HEK293 (cell line): ENCODE data around the gene ZNF646.

Experiments
- CTCF ChIA-PET: fragments of 350-600 bp; formaldehyde crosslinking; extraction: SDS; loops from one replicate; lab custom pipeline; 2021; ENCODE audit warnings: antibody characterized with exemption; lab: Yijun Ruan, JAX
- POLR2A ChIA-PET: fragments of 300-600 bp; formaldehyde crosslinking; extraction: SDS; loops from one replicate; lab custom pipeline; 2020; ENCODE audit warnings: antibody characterized with exemption, inconsistent platforms; lab: Yijun Ruan, JAX
- H3K27ac ChIP-seq: fragments of 200-500 bp; sonication (Bioruptor generic); 2 replicates; pipeline ENCODE4 v1.5.1; 2014; ENCODE audit warnings: low read depth, low read length, control low read depth, inconsistent platforms; ENCODE audit errors: extremely low read depth
- H3K36me3 ChIP-seq, 2 experiments: fragments of 200-500 bp in 1 of 2; sonication (Bioruptor generic) in 1 of 2; 1 replicate in 1 of 2; 2 replicates in 1 of 2; pipeline ENCODE4 v1.5.1; 2014 to 2017; ENCODE audit warnings: inconsistent platforms in 2 of 2, low read length in 2 of 2; ENCODE audit not compliant: control insufficient read depth in 2 of 2, insufficient read depth in 1 of 2
- H3K4me1 ChIP-seq: fragments of 200-500 bp; sonication (Bioruptor generic); 2 replicates; pipeline ENCODE4 v1.5.1; 2014; ENCODE audit warnings: mild to moderate bottlenecking, low read length, inconsistent platforms; ENCODE audit not compliant: control insufficient read depth, insufficient read depth
- H3K4me3 ChIP-seq: 2 replicates; pipeline ENCODE4 v1.5.1; 2011; ENCODE audit warnings: low read depth, mild to moderate bottlenecking, control low read depth, low read length, moderate library complexity
- H3K9me3 ChIP-seq: fragments of 200-500 bp; sonication (Bioruptor generic); 2 replicates; pipeline ENCODE4 v1.5.1; 2014; ENCODE audit warnings: low read depth, low read length, inconsistent platforms; ENCODE audit not compliant: control insufficient read depth, insufficient read depth
- EGR2 ChIP-seq: fragments of 450-650 bp; formaldehyde crosslinking; IDR thresholded peaks from 2 replicates; pipeline ENCODE4 v1.5.1; 2016; ENCODE audit warnings: low read depth, missing biosample characterization, missing genetic modification characterization
- HOXC10 ChIP-seq: sonication (generic); formaldehyde crosslinking; IDR thresholded peaks from 2 replicates; pipeline ENCODE4 v1.8.1; 2023; ENCODE audit warnings: mild to moderate bottlenecking, missing genetic modification reagents
- HOXD13 ChIP-seq: sonication (generic); formaldehyde crosslinking; IDR thresholded peaks from 2 replicates; pipeline ENCODE4 v1.8.0; 2022; ENCODE audit warnings: missing genetic modification reagents, borderline replicate concordance
- MYNN ChIP-seq: fragments of 450-650 bp; formaldehyde crosslinking; IDR thresholded peaks from 2 replicates; pipeline ENCODE4 v1.5.1; 2016; ENCODE audit warnings: missing biosample characterization, missing genetic modification characterization, borderline replicate concordance
- ZBTB21 ChIP-seq: fragments of 450-650 bp; formaldehyde crosslinking; IDR thresholded peaks from 2 replicates; pipeline ENCODE4 v1.5.1; 2017; ENCODE audit warnings: missing biosample characterization, missing genetic modification characterization
- ZFP41 ChIP-seq: fragments of 450-650 bp; formaldehyde crosslinking; IDR thresholded peaks from 2 replicates; pipeline ENCODE4 v1.5.1; 2016; ENCODE audit warnings: missing biosample characterization, missing genetic modification characterization, borderline replicate concordance
- ZNF140 ChIP-seq: fragments of 450-650 bp; formaldehyde crosslinking; IDR thresholded peaks from 2 replicates; pipeline ENCODE4 v1.5.1; 2016; ENCODE audit warnings: missing biosample characterization, missing genetic modification characterization
- ZNF211 ChIP-seq: fragments of 450-650 bp; formaldehyde crosslinking; IDR thresholded peaks from 2 replicates; pipeline ENCODE4 v1.5.1; 2016; ENCODE audit warnings: low read depth, missing biosample characterization, missing genetic modification characterization
- ZNF266 ChIP-seq: fragments of 450-650 bp; formaldehyde crosslinking; IDR thresholded peaks from 2 replicates; pipeline ENCODE4 v1.5.1; 2016; ENCODE audit warnings: missing biosample characterization, missing genetic modification characterization, low read depth
- ZNF324 ChIP-seq: fragments of 450-650 bp; formaldehyde crosslinking; IDR thresholded peaks from 2 replicates; pipeline ENCODE4 v1.5.1; 2016; ENCODE audit warnings: missing biosample characterization, missing genetic modification characterization
- ZNF404 ChIP-seq: fragments of 450-650 bp; formaldehyde crosslinking; IDR thresholded peaks from 2 replicates; pipeline ENCODE4 v1.5.1; 2017; ENCODE audit warnings: missing biosample characterization, missing genetic modification characterization
- ZNF423 ChIP-seq: fragments of 450-650 bp; formaldehyde crosslinking; IDR thresholded peaks from 2 replicates; pipeline ENCODE4 v1.5.1; 2016; ENCODE audit warnings: missing biosample characterization, missing genetic modification characterization
- ZNF426 ChIP-seq: fragments of 450-650 bp; formaldehyde crosslinking; IDR thresholded peaks from 2 replicates; pipeline ENCODE4 v1.5.1; 2017; ENCODE audit warnings: missing biosample characterization, missing genetic modification characterization, mild to moderate bottlenecking, inconsistent platforms, moderate library complexity
- ZNF561 ChIP-seq: fragments of 450-650 bp; IDR thresholded peaks from 2 replicates; pipeline ENCODE4 v1.5.1; 2018; ENCODE audit warnings: missing biosample characterization, missing genetic modification characterization, borderline replicate concordance
- ZNF701 ChIP-seq: fragments of 450-650 bp; formaldehyde crosslinking; IDR thresholded peaks from 2 replicates; pipeline ENCODE4 v1.5.1; 2016; ENCODE audit warnings: missing biosample characterization, missing genetic modification characterization
- ZNF791 ChIP-seq: fragments of 450-650 bp; formaldehyde crosslinking; IDR thresholded peaks from 2 replicates; pipeline ENCODE4 v1.5.1; 2016; ENCODE audit warnings: missing biosample characterization, missing genetic modification characterization
- TF ChIP-seq, protein P1 (sequence below): fragments of 450-650 bp; formaldehyde crosslinking; IDR thresholded peaks from 2 replicates; pipeline ENCODE4 v1.5.1; 2017; ENCODE audit warnings: missing biosample characterization, mild to moderate bottlenecking, missing genetic modification characterization, moderate library complexity
- TF ChIP-seq, protein P2 (sequence below): fragments of 450-650 bp; formaldehyde crosslinking; conservative IDR thresholded peaks from 2 replicates; pipeline ENCODE4 v1.5.1; 2016; ENCODE audit warnings: low read depth, missing biosample characterization, missing genetic modification characterization
- TF ChIP-seq, protein P3 (sequence below): IDR thresholded peaks from 2 replicates; pipeline ENCODE4 v1.6.1; 2011; ENCODE audit warnings: mild to moderate bottlenecking, low read depth, low read length, borderline replicate concordance
- TF ChIP-seq, protein P4 (sequence below): fragments of 450-650 bp; formaldehyde crosslinking; IDR thresholded peaks from 2 replicates; pipeline ENCODE4 v1.5.1; 2016; ENCODE audit warnings: missing biosample characterization, missing genetic modification characterization
- TF ChIP-seq, protein P5 (sequence below): fragments of 450-650 bp; formaldehyde crosslinking; IDR thresholded peaks from 2 replicates; pipeline ENCODE4 v1.5.1; 2016; ENCODE audit warnings: missing biosample characterization, missing genetic modification characterization, borderline replicate concordance
- TF ChIP-seq, protein P6 (sequence below): fragments of 450-650 bp; formaldehyde crosslinking; IDR thresholded peaks from 2 replicates; pipeline ENCODE4 v1.5.1; 2016; ENCODE audit warnings: missing biosample characterization, missing genetic modification characterization, low read depth

Gene ZNF646

DNA sequence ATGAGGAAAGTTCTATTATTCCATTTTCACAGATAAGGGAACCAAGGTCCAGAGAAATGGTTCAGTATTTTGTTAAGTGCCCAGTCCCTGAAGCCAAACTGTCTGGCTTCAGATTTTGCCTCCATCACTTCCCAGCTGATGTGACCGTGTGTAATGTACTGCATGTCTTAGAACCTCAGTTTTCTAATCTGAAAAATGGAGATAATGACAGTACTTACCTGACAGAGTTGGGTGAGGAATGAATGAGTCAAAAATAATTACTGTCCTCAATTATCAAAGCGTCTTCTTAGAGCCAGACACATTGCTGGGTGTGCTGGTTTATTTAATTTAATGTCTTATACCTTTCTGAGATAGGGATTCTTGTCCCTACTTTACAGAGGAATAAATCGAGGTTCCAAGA, 6.9 kb upstream of the ZNF646 start (continued):
- TF ChIP-seq, protein P1, sequence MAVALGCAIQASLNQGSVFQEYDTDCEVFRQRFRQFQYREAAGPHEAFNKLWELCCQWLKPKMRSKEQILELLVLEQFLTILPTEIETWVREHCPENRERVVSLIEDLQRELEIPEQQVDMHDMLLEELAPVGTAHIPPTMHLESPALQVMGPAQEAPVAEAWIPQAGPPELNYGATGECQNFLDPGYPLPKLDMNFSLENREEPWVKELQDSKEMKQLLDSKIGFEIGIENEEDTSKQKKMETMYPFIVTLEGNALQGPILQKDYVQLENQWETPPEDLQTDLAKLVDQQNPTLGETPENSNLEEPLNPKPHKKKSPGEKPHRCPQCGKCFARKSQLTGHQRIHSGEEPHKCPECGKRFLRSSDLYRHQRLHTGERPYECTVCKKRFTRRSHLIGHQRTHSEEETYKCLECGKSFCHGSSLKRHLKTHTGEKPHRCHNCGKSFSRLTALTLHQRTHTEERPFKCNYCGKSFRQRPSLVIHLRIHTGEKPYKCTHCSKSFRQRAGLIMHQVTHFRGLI (tag by site-specific recombination), result no peak
- TF ChIP-seq ZNF426 (tag by site-specific recombination), result no peak
- TF ChIP-seq, protein P2, sequence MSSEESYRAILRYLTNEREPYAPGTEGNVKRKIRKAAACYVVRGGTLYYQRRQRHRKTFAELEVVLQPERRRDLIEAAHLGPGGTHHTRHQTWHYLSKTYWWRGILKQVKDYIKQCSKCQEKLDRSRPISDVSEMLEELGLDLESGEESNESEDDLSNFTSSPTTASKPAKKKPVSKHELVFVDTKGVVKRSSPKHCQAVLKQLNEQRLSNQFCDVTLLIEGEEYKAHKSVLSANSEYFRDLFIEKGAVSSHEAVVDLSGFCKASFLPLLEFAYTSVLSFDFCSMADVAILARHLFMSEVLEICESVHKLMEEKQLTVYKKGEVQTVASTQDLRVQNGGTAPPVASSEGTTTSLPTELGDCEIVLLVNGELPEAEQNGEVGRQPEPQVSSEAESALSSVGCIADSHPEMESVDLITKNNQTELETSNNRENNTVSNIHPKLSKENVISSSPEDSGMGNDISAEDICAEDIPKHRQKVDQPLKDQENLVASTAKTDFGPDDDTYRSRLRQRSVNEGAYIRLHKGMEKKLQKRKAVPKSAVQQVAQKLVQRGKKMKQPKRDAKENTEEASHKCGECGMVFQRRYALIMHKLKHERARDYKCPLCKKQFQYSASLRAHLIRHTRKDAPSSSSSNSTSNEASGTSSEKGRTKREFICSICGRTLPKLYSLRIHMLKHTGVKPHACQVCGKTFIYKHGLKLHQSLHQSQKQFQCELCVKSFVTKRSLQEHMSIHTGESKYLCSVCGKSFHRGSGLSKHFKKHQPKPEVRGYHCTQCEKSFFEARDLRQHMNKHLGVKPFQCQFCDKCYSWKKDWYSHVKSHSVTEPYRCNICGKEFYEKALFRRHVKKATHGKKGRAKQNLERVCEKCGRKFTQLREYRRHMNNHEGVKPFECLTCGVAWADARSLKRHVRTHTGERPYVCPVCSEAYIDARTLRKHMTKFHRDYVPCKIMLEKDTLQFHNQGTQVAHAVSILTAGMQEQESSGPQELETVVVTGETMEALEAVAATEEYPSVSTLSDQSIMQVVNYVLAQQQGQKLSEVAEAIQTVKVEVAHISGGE, result no peak
- TF ChIP-seq, protein P3, sequence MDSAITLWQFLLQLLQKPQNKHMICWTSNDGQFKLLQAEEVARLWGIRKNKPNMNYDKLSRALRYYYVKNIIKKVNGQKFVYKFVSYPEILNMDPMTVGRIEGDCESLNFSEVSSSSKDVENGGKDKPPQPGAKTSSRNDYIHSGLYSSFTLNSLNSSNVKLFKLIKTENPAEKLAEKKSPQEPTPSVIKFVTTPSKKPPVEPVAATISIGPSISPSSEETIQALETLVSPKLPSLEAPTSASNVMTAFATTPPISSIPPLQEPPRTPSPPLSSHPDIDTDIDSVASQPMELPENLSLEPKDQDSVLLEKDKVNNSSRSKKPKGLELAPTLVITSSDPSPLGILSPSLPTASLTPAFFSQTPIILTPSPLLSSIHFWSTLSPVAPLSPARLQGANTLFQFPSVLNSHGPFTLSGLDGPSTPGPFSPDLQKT, result no peak

DNA sequence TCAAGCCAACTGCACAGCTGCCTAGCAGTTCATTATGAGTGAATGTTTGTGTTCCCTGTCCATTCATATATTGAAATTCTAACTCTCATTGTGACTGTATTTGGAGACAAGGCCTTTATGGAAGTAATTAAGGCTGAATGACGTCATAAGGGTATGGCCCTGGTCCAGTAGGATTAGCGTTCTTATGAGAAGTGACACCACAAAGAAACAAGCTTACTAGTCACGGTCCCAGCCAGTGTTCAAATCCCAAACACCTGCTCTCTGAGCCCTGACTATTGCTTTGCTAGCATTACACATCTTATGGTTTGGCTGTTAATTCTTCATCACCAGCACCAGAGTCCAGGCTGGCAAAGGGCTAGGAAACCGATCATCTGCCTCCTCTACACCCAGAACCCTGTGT, 2.4 kb upstream of the ZNF646 start:
- ChIA-PET POLR2A (interaction anchor here (3.9 kb wide), 1 partner anchor 46 kb away, joined by 52 read pairs; the partner anchor contains the start of gene KAT8), CTCF (interaction anchor here (0.6 to 2.8 kb wide), 3 partner anchors 22 to 86 kb away, joined by 3 to 12 read pairs (median 3); partner anchors contain the start of gene HSD3B7)
- Histone ChIP-seq H3K4me3 (peak overlapping the region; percentile 93), H3K9me3 (no peaks in the 10 kb centered on the region), H3K4me1 (no peaks in the 10 kb centered on the region), H3K36me3 (peaks cover 0 to 13% of the 10 kb centered on the region in 2 experiments; a peak in 1 of 3 replicates), H3K27ac (peak overlapping the region; percentile 83; the same call in 1 of the 2 replicates)
- TF ChIP-seq EGR2 (tag by site-specific recombination) (no peak), ZNF561 (tag by site-specific recombination) (no peak), HOXD13 (CRISPR knock-in tag) (no peak), ZNF791 (tag by site-specific recombination) (no peak), ZNF423 (tag by site-specific recombination) (no peak), MYNN (no peak), ZNF211 (no peak), HOXC10 (CRISPR knock-in tag) (no peak), ZFP41 (tag by site-specific recombination) (no peak), ZNF324 (tag by site-specific recombination) (no peak), ZNF701 (tag by site-specific recombination) (no peak), ZNF404 (tag by site-specific recombination) (no peak), ZBTB21 (tag by site-specific recombination) (peak; percentile 91), ZNF140 (no peak), ZNF266 (tag by site-specific recombination) (no peak)
- TF ChIP-seq, protein P4, sequence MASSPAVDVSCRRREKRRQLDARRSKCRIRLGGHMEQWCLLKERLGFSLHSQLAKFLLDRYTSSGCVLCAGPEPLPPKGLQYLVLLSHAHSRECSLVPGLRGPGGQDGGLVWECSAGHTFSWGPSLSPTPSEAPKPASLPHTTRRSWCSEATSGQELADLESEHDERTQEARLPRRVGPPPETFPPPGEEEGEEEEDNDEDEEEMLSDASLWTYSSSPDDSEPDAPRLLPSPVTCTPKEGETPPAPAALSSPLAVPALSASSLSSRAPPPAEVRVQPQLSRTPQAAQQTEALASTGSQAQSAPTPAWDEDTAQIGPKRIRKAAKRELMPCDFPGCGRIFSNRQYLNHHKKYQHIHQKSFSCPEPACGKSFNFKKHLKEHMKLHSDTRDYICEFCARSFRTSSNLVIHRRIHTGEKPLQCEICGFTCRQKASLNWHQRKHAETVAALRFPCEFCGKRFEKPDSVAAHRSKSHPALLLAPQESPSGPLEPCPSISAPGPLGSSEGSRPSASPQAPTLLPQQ (tag by site-specific recombination), result peak; percentile 29; the same call in 1 of the 2 replicates
- TF ChIP-seq, protein P5, sequence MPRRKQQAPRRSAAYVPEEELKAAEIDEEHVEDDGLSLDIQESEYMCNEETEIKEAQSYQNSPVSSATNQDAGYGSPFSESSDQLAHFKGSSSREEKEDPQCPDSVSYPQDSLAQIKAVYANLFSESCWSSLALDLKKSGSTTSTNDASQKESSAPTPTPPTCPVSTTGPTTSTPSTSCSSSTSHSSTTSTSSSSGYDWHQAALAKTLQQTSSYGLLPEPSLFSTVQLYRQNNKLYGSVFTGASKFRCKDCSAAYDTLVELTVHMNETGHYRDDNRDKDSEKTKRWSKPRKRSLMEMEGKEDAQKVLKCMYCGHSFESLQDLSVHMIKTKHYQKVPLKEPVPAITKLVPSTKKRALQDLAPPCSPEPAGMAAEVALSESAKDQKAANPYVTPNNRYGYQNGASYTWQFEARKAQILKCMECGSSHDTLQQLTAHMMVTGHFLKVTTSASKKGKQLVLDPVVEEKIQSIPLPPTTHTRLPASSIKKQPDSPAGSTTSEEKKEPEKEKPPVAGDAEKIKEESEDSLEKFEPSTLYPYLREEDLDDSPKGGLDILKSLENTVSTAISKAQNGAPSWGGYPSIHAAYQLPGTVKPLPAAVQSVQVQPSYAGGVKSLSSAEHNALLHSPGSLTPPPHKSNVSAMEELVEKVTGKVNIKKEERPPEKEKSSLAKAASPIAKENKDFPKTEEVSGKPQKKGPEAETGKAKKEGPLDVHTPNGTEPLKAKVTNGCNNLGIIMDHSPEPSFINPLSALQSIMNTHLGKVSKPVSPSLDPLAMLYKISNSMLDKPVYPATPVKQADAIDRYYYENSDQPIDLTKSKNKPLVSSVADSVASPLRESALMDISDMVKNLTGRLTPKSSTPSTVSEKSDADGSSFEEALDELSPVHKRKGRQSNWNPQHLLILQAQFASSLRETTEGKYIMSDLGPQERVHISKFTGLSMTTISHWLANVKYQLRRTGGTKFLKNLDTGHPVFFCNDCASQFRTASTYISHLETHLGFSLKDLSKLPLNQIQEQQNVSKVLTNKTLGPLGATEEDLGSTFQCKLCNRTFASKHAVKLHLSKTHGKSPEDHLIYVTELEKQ (tag by site-specific recombination), result 0 out of 2 replicates have a peak, but pooled peaks have one; percentile 9
- TF ChIP-seq, protein P1 (tag by site-specific recombination), result no peak
- TF ChIP-seq, protein P6, sequence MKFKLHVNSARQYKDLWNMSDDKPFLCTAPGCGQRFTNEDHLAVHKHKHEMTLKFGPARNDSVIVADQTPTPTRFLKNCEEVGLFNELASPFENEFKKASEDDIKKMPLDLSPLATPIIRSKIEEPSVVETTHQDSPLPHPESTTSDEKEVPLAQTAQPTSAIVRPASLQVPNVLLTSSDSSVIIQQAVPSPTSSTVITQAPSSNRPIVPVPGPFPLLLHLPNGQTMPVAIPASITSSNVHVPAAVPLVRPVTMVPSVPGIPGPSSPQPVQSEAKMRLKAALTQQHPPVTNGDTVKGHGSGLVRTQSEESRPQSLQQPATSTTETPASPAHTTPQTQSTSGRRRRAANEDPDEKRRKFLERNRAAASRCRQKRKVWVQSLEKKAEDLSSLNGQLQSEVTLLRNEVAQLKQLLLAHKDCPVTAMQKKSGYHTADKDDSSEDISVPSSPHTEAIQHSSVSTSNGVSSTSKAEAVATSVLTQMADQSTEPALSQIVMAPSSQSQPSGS (tag by site-specific recombination), result peak; percentile 83
